ENCODE results near the gene FGFR3. TPM values are rescaled to one million over a fixed set of nuclear protein-coding genes. Genes with fewer than 3 reads are reported as not detected.
A peak's percentile ranks its signal among the peaks of the same experiment; 100 is the strongest.

FGFR3 gene
- total and polyA plus RNA-seq, 9 of the 15 experiments (the other 6 are each of a cell fraction or from before 2014, with no cell fraction given): 1.2 to 60.4 (median 12.7) TPM

DNA sequence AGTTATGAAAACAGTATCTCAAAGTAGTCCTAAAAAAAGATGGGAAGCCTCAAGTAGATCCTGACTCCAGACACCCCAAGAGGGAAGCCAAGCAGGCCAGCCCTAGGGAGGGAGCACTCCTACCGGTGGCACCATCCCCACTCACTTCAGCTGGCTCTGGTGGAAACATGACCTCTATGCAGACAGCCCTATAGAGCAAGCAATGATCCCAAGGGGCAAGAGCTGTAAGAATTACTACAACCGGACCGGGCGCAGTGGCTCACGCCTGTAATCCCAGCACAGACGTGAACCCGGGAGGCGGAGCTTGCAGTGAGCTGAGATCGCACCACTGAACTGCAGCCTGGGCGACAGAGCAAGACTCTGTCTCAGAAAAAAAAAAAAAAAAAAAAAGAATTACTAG, 57.2 kb downstream of the FGFR3 start:
- 95% methylated on average over 4 of the region's 10 CpGs for WGBS (ENCODE audit: insufficient coverage, low coverage, missing lambda C conversion rate)
- Histone ChIP-seq H3K27ac (ENCODE audit: extremely low read depth, low read depth, low read length) (no peak overlapping the region), H3K9me3 (replicated peaks; ENCODE audit: control insufficient read depth, insufficient read depth, low read depth, low read length) (no peaks in the 10 kb centered on the region), H3K9me1 (ENCODE audit: control insufficient read depth, insufficient read depth, low read length) (peaks cover 11% of the 10 kb centered on the region), H4K20me1 (replicated peaks; ENCODE audit: control insufficient read depth, insufficient read depth, low read length) (peaks cover 27% of the 10 kb centered on the region), H3K4me2 (ENCODE audit: insufficient read depth, low read length) (no peak overlapping the region), H3K9ac (ENCODE audit: insufficient read depth in 1 of 2, low read depth in 2 of 2, low read length in 2 of 2) (0 out of 4 replicates have a peak overlapping the region, but pooled peaks of 1 of the 2 experiments have one; percentile 54), H3K4me1 (replicated peaks in 1 of 2; ENCODE audit: control insufficient read depth in 2 of 2, insufficient read depth in 2 of 2, low read length in 2 of 2) (peaks cover 32 to 42% of the 10 kb centered on the region in 2 experiments), H3K36me3 (ENCODE audit: control insufficient read depth, insufficient read depth, low read length) (peaks cover 62% of the 10 kb centered on the region), H3K4me3 (no peak overlapping the region), H2AFZ (ENCODE audit: low read depth, low read length) (no peak overlapping the region), H3K27me3 (ENCODE audit: control insufficient read depth in 2 of 2, insufficient read depth in 2 of 2, low read length in 2 of 2) (no peaks in the 10 kb centered on the region), H3K79me2 (ENCODE audit: control insufficient read depth, insufficient read depth, low read length) (peaks cover 81% of the 10 kb centered on the region)
- intact Hi-C loops (cut with micrococcal nuclease) (no loop called here), in situ Hi-C loops (cut with MboI) (no loop called here)
- ChIA-PET CTCF (ENCODE audit: low intra/inter-chr PET ratio) (no interaction called here), POLR2A (interaction anchor here (0.7 kb wide), 1 partner anchor 9 kb away, joined by 4 read pairs; no protein-coding TSS in a partner anchor)
- no TSS peak for BruUV-seq (replicated peaks)
- DNase-seq (ENCODE audit: extremely low read depth in 1 of 4, low spot score in 3 of 4) (no peak), FAIRE-seq (no peak), ATAC-seq (no peak)
- no peak for TF ChIP-seq BACH1 (tag; IDR thresholded peaks at IDR 0.05)
- no peak for TF ChIP-seq ZNF408 (CRISPR knock-in tag; IDR thresholded peaks at IDR 0.05; ENCODE audit: low read depth)
- TF ChIP-seq RBM25 (IDR thresholded peaks at IDR 0.05; ENCODE audit: low read depth, low read length, severe bottlenecking): no peak
- TF ChIP-seq ZNF586 (CRISPR knock-in tag; conservative IDR thresholded peaks at IDR 0.05): no peak
- TF ChIP-seq, protein P1, sequence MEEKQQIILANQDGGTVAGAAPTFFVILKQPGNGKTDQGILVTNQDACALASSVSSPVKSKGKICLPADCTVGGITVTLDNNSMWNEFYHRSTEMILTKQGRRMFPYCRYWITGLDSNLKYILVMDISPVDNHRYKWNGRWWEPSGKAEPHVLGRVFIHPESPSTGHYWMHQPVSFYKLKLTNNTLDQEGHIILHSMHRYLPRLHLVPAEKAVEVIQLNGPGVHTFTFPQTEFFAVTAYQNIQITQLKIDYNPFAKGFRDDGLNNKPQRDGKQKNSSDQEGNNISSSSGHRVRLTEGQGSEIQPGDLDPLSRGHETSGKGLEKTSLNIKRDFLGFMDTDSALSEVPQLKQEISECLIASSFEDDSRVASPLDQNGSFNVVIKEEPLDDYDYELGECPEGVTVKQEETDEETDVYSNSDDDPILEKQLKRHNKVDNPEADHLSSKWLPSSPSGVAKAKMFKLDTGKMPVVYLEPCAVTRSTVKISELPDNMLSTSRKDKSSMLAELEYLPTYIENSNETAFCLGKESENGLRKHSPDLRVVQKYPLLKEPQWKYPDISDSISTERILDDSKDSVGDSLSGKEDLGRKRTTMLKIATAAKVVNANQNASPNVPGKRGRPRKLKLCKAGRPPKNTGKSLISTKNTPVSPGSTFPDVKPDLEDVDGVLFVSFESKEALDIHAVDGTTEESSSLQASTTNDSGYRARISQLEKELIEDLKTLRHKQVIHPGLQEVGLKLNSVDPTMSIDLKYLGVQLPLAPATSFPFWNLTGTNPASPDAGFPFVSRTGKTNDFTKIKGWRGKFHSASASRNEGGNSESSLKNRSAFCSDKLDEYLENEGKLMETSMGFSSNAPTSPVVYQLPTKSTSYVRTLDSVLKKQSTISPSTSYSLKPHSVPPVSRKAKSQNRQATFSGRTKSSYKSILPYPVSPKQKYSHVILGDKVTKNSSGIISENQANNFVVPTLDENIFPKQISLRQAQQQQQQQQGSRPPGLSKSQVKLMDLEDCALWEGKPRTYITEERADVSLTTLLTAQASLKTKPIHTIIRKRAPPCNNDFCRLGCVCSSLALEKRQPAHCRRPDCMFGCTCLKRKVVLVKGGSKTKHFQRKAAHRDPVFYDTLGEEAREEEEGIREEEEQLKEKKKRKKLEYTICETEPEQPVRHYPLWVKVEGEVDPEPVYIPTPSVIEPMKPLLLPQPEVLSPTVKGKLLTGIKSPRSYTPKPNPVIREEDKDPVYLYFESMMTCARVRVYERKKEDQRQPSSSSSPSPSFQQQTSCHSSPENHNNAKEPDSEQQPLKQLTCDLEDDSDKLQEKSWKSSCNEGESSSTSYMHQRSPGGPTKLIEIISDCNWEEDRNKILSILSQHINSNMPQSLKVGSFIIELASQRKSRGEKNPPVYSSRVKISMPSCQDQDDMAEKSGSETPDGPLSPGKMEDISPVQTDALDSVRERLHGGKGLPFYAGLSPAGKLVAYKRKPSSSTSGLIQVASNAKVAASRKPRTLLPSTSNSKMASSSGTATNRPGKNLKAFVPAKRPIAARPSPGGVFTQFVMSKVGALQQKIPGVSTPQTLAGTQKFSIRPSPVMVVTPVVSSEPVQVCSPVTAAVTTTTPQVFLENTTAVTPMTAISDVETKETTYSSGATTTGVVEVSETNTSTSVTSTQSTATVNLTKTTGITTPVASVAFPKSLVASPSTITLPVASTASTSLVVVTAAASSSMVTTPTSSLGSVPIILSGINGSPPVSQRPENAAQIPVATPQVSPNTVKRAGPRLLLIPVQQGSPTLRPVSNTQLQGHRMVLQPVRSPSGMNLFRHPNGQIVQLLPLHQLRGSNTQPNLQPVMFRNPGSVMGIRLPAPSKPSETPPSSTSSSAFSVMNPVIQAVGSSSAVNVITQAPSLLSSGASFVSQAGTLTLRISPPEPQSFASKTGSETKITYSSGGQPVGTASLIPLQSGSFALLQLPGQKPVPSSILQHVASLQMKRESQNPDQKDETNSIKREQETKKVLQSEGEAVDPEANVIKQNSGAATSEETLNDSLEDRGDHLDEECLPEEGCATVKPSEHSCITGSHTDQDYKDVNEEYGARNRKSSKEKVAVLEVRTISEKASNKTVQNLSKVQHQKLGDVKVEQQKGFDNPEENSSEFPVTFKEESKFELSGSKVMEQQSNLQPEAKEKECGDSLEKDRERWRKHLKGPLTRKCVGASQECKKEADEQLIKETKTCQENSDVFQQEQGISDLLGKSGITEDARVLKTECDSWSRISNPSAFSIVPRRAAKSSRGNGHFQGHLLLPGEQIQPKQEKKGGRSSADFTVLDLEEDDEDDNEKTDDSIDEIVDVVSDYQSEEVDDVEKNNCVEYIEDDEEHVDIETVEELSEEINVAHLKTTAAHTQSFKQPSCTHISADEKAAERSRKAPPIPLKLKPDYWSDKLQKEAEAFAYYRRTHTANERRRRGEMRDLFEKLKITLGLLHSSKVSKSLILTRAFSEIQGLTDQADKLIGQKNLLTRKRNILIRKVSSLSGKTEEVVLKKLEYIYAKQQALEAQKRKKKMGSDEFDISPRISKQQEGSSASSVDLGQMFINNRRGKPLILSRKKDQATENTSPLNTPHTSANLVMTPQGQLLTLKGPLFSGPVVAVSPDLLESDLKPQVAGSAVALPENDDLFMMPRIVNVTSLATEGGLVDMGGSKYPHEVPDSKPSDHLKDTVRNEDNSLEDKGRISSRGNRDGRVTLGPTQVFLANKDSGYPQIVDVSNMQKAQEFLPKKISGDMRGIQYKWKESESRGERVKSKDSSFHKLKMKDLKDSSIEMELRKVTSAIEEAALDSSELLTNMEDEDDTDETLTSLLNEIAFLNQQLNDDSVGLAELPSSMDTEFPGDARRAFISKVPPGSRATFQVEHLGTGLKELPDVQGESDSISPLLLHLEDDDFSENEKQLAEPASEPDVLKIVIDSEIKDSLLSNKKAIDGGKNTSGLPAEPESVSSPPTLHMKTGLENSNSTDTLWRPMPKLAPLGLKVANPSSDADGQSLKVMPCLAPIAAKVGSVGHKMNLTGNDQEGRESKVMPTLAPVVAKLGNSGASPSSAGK (IDR thresholded peaks at IDR 0.05): no peak
- TF ChIP-seq BHLHE40 (IDR thresholded peaks at IDR 0.05; ENCODE audit: low read length): no peak
- no peak for TF ChIP-seq RB1 (IDR thresholded peaks at IDR 0.05; ENCODE audit: low read depth)
- no peak for TF ChIP-seq MYBL2 (IDR thresholded peaks at IDR 0.05; ENCODE audit: low read depth)
- TF ChIP-seq MYBL2 (CRISPR knock-in tag; IDR thresholded peaks at IDR 0.05; ENCODE audit: borderline replicate concordance): no peak
- TF ChIP-seq E2F3 (CRISPR knock-in tag; IDR thresholded peaks at IDR 0.05): no peak
- no peak for TF ChIP-seq FOXA3 (CRISPR knock-in tag; conservative IDR thresholded peaks at IDR 0.05 in 1 of 2, IDR thresholded peaks at IDR 0.05 in 1 of 2)
